ENCODE measurements around the gene ADAMTSL5.

The ADAMTSL5 gene

GRCh38 chr19:1512671-1513498 lies at the start of gene ADAMTSL5:
Gene ADAMTSL5, minus strand, starts transcription at chr19:1513019. Its CDS starts 2,076 bp downstream, at chr19:1510943.
- H3K4me3 ChIP-seq (ENCODE audit: low read depth, low read length): peak within 1 kb of the TSS; percentile 27
- DNase-seq (ENCODE audit: low read depth): no peak
- TF ChIP-seq, protein P1, sequence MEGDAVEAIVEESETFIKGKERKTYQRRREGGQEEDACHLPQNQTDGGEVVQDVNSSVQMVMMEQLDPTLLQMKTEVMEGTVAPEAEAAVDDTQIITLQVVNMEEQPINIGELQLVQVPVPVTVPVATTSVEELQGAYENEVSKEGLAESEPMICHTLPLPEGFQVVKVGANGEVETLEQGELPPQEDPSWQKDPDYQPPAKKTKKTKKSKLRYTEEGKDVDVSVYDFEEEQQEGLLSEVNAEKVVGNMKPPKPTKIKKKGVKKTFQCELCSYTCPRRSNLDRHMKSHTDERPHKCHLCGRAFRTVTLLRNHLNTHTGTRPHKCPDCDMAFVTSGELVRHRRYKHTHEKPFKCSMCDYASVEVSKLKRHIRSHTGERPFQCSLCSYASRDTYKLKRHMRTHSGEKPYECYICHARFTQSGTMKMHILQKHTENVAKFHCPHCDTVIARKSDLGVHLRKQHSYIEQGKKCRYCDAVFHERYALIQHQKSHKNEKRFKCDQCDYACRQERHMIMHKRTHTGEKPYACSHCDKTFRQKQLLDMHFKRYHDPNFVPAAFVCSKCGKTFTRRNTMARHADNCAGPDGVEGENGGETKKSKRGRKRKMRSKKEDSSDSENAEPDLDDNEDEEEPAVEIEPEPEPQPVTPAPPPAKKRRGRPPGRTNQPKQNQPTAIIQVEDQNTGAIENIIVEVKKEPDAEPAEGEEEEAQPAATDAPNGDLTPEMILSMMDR (IDR thresholded peaks at IDR 0.05; ENCODE audit: low read depth, low read length, missing control alignments): peak; percentile 19

DNA sequence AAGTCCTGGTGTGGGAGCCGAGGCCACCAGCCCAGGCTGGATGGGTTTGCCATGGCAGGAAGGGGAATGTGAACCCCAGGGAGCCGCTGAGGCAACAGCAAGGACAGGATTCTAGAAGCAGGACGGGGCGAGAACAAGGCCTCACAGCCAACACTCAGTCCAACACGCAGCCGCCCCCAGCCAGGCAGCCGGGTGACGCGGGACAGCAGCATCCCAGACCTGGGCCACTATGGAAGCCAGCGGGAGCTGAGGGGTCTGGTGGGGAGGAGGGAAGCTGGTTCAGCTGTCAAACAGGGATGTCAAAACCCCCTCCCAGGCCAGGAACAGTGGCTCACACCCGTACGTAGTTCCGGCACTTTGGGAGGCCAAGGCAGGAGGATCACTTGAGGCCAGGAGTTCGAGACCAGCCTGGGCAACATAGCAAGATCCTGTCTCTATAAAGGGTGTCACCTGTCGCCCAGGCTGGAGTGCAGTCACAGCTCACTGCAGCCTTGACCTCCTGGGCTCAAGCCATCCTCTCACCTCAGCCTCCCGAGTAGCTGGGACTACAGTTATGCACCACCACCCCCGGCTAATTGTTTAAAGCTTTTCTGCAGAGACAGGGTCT lies 48.5 kb upstream of the ADAMTSL5 start:
- no peak for DNase-seq (ENCODE audit: low read depth)

DNA sequence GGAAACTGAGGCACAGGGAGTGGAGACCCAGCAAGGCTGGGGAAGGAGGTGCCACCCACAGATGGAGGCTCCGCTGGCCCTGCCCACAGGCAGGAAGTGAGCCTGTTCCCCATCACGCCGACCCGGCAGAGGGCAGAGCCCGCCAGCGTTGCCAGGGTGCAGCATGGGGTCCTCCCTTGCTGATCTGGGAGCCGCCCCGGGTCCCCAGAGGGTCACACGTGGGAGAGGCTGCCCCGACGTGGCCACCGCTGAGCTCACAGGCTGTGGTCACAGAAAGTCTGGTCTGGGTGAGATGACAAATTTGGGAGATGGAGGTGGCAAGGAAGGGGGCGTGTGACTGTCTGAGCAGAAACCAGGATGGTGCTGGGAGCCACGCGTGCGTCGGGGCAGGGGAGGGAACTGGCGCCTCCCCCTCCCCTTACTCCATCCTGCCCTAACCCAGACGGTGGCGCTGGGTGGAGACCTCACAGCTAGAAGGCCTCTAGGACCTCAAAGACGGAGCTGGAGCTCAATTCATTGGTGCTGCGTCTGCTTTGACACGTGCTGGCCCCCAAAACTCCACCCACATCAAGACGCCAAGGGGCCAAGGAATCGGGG lies 47.6 kb upstream of the ADAMTSL5 start:
- no peak for DNase-seq (ENCODE audit: low read depth)
- TF ChIP-seq, protein P1 (IDR thresholded peaks at IDR 0.05; ENCODE audit: low read depth, low read length, missing control alignments): no peak

More for the DNA sequence above, 48.5 kb upstream of the ADAMTSL5 start:
- TF ChIP-seq, protein P1 (IDR thresholded peaks at IDR 0.05; ENCODE audit: low read depth, low read length, missing control alignments): no peak
- H3K4me3 ChIP-seq (ENCODE audit: low read depth, low read length): no peak overlapping the region

DNA sequence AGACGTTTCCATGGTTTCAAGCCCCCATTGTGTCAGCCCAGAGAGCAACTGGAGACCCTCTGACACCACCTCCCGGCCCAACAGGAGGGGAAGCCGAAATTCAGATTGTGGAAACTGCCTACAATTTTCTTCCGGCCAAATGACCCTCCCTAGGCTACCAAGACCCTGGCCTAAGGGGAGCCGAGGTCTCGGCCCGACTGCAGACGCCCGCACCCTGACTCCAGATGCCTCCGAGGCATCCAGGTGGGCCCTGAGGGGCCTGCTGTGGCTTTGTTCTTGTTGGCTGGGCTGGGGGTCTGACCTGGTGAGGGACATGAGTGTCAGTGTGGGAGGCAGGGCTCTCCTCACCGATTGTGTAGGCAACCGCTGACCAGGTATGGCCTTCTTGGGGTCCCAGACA lies 45.7 kb upstream of the ADAMTSL5 start:
- no peak overlapping the region for H3K4me3 ChIP-seq (ENCODE audit: low read depth, low read length)
- TF ChIP-seq, protein P1 (IDR thresholded peaks at IDR 0.05; ENCODE audit: low read depth, low read length, missing control alignments): no peak
- no peak for DNase-seq (ENCODE audit: low read depth)

More for the DNA sequence above, 47.6 kb upstream of the ADAMTSL5 start:
- no peak overlapping the region for H3K4me3 ChIP-seq (ENCODE audit: low read depth, low read length)

GRCh38 chr19:1556390-1557070 lies 43.7 kb upstream of the ADAMTSL5 start:
- no peak for DNase-seq (ENCODE audit: low read depth)
- TF ChIP-seq, protein P1 (IDR thresholded peaks at IDR 0.05; ENCODE audit: low read depth, low read length, missing control alignments): no peak
- no peak overlapping the region for H3K4me3 ChIP-seq (ENCODE audit: low read depth, low read length)

- no peak for DNase-seq (ENCODE audit: low read depth)
- no peak overlapping the region for H3K4me3 ChIP-seq (ENCODE audit: low read depth, low read length)
These were observed 42.9 kb upstream of the ADAMTSL5 start for GRCh38 chr19:1555487-1556389.

More at GRCh38 chr19:1555487-1556389, 42.9 kb upstream of the ADAMTSL5 start:
- TF ChIP-seq, protein P1 (IDR thresholded peaks at IDR 0.05; ENCODE audit: low read depth, low read length, missing control alignments): no peak

Measured in GM12864 (cell line).